ENCODE results near the gene ABCD2.
"Not testable (repeated sequence)": the region's sequence is repeated elsewhere in the genome, so short reads cannot be mapped to it uniquely, and the experiment has no call there.

The ABCD2 gene

DNA sequence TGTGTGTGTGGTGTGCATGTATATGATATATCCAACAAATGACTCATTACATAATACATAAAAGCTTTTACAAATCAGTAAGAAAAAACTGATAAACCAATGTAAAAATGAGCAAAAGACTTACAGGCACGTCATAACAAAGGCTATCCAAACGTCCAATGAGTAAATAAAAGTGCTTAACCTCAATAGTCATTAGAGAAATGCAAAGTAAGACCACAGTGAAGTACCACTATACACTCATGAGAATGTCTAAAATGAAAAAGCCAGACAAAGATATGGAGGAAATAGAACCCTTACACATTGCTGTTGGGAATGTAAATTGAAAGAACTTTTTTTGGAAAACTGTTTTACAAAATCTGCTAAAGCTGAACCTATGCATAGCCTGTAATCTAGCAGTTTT, 7.8 kb downstream of the ABCD2 start:
- DNase-seq, result no peak

- no peak for DNase-seq
Observed at GRCh38 chr12:39610436-39611025, 9.1 kb downstream of the ABCD2 start.

DNA sequence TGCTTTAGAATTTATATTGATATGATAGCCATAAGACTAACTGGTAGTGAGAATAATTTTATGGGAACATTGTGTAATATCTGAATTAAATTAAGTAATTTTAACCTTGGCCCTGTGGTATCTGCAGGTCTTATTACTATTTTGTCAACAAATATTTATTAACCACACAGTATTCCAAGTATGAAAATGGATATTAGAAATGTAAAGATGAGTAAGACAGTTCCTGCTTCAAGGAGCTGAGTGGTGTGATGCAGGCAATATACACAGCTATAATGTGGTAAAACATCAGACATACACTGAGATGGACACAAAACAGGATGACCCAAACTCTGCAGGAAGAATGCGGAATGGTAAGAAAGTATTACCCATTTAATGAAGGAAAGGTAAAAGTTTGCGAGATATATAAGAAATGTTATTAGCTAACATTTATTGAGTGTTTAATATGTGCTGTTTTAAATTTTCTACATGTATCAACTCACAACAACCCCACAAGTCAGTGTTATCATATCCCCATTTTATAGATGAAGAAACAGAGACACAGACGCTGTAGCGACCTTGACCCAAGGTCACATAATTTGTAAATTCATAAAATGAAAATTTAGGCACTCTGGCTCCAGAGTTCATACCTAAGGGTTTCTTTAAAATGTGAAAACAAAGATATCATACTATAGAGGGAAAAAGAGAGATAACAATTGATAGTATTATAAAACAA, 12.7 kb downstream of the ABCD2 start:
- no peak for DNase-seq

DNA sequence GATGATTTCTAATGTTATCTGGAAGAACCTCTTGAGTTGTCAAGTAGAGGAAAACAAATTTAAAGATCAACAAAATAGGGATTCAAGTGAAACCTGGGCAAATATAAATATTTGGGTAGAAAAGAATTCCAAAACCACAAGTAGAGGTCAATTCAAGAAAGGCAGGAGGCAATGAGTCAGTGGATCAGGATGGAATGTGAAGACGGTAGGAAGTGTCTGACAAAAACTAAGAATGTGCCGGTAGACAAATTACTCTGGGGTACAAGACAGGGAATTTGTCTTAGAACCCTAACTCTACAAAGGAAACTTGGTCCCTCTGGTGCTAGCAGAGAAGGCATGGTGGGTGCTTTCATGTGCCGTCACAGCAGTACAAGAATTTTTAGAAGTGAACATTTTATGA, 13.6 kb downstream of the ABCD2 start:
- DNase-seq, result peak; percentile 40

DNA sequence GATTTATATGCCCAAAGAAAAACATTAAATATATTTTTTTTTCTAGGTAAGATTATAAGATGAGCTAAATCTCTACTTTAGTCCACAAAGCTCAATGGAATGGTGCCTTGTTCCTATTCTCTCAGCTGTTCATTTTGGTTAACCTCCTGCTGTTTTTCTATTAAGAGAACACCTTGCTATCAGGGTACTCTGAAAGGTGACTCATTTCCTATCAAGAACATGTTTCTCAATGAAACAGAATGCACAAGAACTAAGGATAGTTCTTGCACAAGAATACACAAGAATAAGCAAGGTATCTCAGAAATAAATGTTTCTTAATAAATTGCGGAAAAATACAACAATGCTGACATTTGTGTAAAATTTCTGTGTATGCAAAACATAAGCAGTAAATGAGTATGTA, 14.1 kb downstream of the ABCD2 start:
- DNase-seq, result no peak

DNA sequence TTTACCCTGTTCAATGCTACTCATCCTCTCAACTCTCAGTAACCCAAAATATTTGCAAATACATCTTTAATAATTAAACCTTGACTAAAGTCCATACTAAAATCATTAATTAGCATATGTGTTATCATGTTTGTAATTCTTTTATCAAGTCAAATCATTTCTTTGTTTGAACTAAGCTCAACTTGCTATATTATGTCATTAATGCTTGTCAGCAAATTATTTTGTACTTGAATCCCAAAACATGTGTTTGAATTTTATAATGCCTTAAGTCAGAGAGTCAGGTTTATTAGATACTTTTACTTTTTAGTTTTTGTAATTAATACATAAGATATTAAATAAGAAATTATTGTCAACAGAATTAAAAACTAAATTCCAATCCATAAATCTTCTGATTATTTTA, 16.5 kb downstream of the ABCD2 start:
- no peak for DNase-seq

DNA sequence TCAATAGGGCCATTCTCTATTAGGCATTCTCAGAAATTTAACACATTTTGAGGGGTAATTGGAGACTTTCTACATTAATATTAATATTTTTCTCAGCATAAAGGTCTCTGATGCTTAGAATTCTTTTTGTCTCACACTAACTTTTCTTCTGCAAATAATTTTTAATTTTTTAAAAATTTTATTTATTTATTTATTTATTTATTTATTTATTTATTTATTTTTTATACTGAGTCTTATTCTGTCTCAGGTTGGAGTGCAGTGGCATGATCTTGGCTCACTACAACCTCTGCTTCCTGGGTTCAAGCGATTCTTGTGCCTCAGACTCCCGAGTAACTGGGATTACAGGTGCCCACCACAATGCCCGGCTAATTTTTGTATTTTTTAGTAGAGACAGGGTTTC, 17.7 kb downstream of the ABCD2 start:
- not testable (repeated sequence) for DNase-seq

- no peak for DNase-seq
Observed at GRCh38 chr12:39595928-39596327, 23.7 kb downstream of the ABCD2 start.

GRCh38 chr12:39592295-39592694, 27.3 kb downstream of the ABCD2 start:
- no peak for DNase-seq

GRCh38 chr12:39588348-39588747, 31.3 kb downstream of the ABCD2 start:
- no peak for DNase-seq

DNA sequence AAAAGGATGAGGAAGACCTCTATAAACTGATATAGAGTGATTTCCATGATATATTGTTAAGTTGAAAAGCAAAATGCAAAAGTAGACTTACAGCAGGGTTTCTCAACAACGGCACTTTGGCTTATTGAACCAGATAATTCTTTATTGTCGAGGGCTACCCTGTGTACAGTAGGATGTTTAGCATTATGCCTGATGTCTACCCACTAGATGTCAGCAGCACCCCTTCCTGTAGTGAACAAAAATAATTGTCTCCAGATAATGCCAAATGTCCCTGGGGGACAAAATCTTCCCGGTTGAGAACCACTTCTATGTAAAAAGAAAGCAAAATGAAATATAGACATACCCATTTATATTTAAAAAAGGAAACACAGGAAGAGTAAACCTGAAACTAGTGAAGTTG, 32.4 kb downstream of the ABCD2 start:
- peak; percentile 19 for DNase-seq

DNA sequence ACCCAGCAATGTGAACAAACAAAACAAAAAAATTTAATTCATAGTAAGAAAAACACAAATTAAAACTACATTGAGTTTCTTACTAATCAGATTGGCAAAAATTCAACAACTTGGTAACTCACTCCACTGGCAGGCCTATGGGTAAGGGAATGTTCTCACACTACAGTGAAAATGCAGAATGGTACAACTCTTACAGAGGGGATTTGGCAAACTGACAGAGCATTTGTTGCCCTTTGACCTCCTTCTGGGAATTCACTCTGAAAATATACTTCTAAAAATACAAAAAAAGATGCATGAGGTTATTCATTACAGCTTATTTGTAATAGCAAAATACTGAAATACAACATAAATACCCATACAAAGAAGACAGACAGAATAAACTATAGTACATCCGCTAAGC, 32.8 kb downstream of the ABCD2 start:
- no peak for DNase-seq

GRCh38 chr12:39581592-39581991, 38.0 kb downstream of the ABCD2 start:
- DNase-seq, result no peak

GRCh38 chr12:39575498-39575875, 44.1 kb downstream of the ABCD2 start:
- DNase-seq, result no peak

DNA sequence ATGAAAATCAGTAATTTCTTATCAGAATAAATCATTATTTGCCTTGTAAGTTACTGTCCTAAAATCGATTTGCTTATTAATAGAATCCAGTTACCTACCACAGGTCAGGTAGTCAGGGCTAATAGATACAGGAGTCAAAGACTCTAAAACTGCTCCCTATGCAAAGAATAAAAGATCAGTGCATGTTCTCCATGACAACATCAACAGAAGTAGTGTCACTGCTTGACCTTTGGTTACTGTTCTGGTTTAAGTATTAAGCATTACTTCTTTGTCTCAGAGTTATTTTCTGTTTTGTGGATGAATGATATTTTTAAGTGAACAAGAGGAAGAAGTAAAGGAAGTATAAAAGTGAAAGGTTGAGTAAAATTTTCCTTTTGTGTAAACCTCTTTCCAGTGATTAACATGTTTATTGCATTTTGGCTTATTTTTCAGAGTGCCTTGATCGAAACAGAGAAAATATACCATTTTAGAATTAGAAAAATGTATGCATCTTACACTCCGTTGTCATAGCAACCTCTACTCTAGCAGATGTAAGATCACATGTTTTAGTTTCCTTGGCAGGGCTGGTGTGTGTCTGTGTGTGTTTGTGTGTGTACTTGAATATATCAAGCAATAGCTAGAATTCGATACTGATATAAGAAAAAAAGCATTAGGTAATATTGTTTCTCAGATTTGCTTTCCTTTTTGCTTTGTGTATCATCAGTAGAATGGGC, 44.7 kb downstream of the ABCD2 start:
- no peak for DNase-seq

DNA sequence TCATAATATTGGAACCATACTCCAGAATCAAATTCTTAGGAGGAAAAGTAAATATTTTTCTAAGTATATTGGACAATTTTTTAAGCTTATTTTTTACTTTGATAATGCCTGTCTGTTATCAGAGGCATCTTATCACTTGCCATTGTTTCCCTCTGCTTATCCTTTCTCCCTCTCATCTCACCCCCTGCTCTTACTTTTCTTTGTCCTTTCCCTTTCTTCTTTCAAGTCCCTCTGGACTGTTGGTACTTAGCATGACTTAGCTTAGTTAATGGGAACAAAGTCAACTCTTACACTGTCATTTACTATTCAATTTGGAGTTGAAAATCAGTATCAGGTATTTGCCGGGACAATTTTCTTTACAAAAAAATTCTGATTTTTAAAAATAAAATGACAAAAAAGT, 45.2 kb downstream of the ABCD2 start:
- no peak for DNase-seq

DNA sequence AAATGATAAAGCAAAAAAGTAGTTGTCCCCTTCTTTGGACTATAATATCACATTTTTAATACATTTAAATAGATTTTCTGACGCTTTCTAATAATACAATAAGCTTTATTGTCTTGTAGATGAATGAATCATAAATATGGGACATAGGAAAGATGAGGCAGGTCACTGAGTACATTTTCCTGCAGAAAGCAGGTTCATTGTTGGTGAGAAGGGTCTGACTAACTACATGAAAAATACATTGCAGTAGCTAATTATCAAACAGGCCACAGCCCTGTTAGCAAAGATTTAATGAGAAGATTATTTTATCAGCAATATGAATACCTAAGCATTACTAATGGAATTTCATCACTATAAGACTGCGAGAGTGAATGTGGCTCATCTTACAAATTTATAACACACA, 45.6 kb downstream of the ABCD2 start:
- DNase-seq, result no peak

DNA sequence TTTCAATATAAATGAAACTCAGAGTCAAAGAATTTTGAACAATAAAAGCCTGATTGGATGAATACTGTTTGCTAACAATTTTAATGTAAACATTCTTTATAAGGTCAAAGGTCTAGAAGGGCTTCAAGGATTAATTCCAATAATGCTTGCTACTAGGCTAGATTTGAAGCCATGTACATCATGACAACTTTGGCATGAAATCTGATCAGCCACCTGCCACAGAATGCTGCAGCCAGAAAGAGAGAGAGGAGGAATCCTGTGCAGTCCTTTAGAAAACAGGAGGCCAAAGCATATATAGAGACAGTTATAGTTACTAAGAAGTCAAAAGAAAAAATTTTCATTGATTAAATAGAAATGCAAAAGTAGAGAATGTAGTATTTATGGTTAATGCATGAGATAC, 47.1 kb downstream of the ABCD2 start:
- DNase-seq, result no peak

DNA sequence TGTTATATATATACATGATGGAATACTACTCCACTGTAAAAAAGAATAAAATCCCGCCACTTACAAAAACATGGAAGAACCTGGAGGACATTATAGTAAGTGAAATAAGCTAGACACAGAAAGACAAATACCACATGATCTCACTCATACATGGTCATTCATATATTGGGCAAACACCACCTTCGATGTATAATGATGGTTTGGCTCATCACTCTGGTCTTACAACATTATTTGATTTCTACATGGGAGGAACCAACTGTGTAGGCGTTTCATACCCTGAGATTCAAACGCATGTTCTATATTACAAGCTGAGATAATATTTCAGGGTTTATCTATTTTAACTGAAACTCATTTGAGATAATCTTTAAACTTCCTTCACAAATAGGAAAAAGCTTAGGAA, 48.3 kb downstream of the ABCD2 start:
- DNase-seq, result no peak

DNA sequence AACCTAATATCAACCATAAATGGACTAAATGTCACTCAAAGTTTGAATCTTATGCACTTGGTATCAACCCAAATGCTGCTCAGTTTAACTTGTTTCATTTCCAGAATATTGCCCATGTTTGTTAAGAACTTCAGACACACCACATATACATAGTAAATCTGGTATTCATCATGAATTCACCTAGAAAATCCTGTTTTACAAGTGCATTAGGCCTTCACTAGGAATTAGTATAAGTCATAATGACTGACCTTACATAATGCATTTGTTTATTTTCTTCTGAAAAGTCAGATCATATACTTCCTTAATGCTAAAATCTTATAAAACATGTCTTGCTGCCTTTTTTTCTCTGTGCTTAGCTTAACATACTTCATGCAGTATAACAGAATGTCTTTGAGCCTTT, 66.1 kb downstream of the ABCD2 start:
- DNase-seq, result no peak

DNA sequence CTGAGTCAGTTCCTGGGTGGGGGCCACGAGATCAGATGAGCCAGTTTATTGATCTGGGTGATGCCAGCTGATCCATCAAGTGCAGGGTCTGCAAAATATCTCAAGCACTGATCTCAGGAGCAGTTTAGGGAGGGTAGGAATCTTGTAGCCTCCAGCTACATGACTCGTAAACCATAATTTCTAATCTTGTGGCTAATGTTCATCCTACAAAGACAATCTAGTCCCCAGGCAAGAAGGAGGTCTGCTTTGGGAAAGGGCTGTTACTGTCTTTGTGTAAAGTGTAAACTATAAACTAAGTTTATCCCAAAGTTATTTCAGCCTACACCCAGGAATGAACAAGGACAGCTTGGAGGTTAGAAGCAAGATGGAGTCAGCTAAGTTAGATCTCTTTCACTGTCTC, 75.4 kb downstream of the ABCD2 start:
- not testable (repeated sequence) for DNase-seq

DNA sequence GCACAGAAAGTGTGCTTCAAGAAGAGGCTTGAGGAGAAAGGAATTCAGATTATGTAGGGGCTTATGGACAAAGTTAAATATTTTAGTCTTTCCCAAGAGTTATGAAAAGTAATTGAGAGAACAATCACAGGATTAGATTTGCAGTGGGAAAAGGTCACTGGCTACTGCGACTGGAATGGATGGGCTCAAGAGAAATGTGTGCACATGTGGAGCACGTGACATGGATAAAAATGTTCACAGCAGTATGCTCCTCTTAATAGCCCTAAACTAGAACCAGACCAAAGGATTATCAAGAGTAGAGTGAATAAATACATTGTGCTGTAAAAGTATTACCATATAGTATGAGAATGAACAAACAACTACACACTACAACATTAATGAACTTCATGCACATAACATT, 78.1 kb downstream of the ABCD2 start:
- DNase-seq, result no peak

- DNase-seq, result no peak
Observed at GRCh38 chr12:39538679-39539104, 80.9 kb downstream of the ABCD2 start.

GRCh38 chr12:39533951-39534350, 85.7 kb downstream of the ABCD2 start:
- no peak for DNase-seq
